IMR-90 (cell line): ENCODE measurements around the gene RABGGTA. TPM values are rescaled to one million over a fixed set of nuclear protein-coding genes. Genes with fewer than 3 reads are reported as not detected.

ENCODE experiments used
- ATAC-seq: fragments of 200-7000 bp; cut with Tn5 transposase; 2 replicates; pipeline ENCODE4 v1.9.1; 2020; ENCODE audit warnings: low read depth, mild to moderate bottlenecking, moderate library complexity
- BruUV-seq: library from RNA; stranded (reverse); fragments of 400-500 nt; replicated peaks from 2 replicates; lab custom pipeline; 2021; lab: Mats Ljungman, UMichigan
- CTCF ChIA-PET: fragments of 300-600 bp; formaldehyde crosslinking; extraction: SDS; loops from one replicate; lab custom pipeline; 2021; ENCODE audit warnings: antibody characterized with exemption; lab: Yijun Ruan, JAX
- POLR2A ChIA-PET: fragments of 300-600 bp; sonication (Branson Sonifier 250); formaldehyde crosslinking; loops from one replicate; lab custom pipeline; 2022; ENCODE audit warnings: antibody characterized with exemption; ENCODE audit not compliant: unreplicated experiment; lab: Charles Lee
- DNase-seq: peaks from one replicate; pipeline ENCODE4 v3.0.0; 2013
- H2AFZ ChIP-seq: replicated peaks from 2 replicates; pipeline ENCODE3; 2013; ENCODE audit warnings: low read length, mild to moderate bottlenecking; ENCODE audit not compliant: poor library complexity
- H2AK5ac ChIP-seq: 2 replicates; pipeline ENCODE4 v1.6.1; 2013; ENCODE audit warnings: low read depth, low read length, inconsistent platforms
- H2AK9ac ChIP-seq: replicated peaks from 2 replicates; pipeline ENCODE3; 2013; ENCODE audit warnings: mild to moderate bottlenecking, low read depth, low read length, moderate library complexity; ENCODE audit not compliant: poor library complexity
- H2BK120ac ChIP-seq: 2 replicates; pipeline ENCODE4 v1.6.1; 2013; ENCODE audit warnings: low read depth, low read length, inconsistent platforms
- H2BK15ac ChIP-seq: 3 replicates; pipeline ENCODE4 v1.6.1; 2013; ENCODE audit warnings: low read depth, low read length, inconsistent platforms
- H2BK20ac ChIP-seq: 2 replicates; pipeline ENCODE4 v1.6.1; 2013; ENCODE audit warnings: low read depth, mild to moderate bottlenecking, inconsistent platforms, low read length, moderate library complexity
- H2BK5ac ChIP-seq: 2 replicates; pipeline ENCODE4 v1.6.1; 2013; ENCODE audit warnings: mild to moderate bottlenecking, low read depth, low read length, inconsistent platforms; ENCODE audit not compliant: poor library complexity, severe bottlenecking
- H3K14ac ChIP-seq: replicated peaks from 2 replicates; pipeline ENCODE4 v1.6.1; 2013; ENCODE audit warnings: low read depth, low read length, inconsistent platforms
- H3K18ac ChIP-seq: 2 replicates; pipeline ENCODE4 v1.6.1; 2013; ENCODE audit warnings: low read depth, low read length, control low read depth
- H3K23ac ChIP-seq: 2 replicates; pipeline ENCODE4 v1.6.1; 2013; ENCODE audit warnings: low read depth, low read length, inconsistent platforms
- H3K27ac ChIP-seq: 2 replicates; pipeline ENCODE4 v1.5.1; 2013; ENCODE audit warnings: mild to moderate bottlenecking, control low read depth, low read length; ENCODE audit not compliant: insufficient read depth
- H3K27me3 ChIP-seq: 2 replicates; pipeline ENCODE4 v1.6.1; 2013; ENCODE audit warnings: low read length; ENCODE audit not compliant: control insufficient read depth, insufficient read depth
- H3K36me3 ChIP-seq: 2 replicates; pipeline ENCODE4 v1.6.1; 2013; ENCODE audit warnings: low read length, mixed read lengths; ENCODE audit not compliant: control insufficient read depth, insufficient read depth
- H3K4ac ChIP-seq: 2 replicates; pipeline ENCODE4 v1.6.1; 2013; ENCODE audit warnings: low read depth, low read length, inconsistent platforms
- H3K4me1 ChIP-seq: 2 replicates; pipeline ENCODE4 v1.6.1; 2013; ENCODE audit warnings: low read length, mixed read lengths; ENCODE audit not compliant: control insufficient read depth, insufficient read depth
- H3K4me2 ChIP-seq: 2 replicates; pipeline ENCODE4 v1.6.1; 2013; ENCODE audit warnings: low read depth, mild to moderate bottlenecking, control low read depth, low read length, moderate library complexity
- H3K4me3 ChIP-seq: 2 replicates; pipeline ENCODE4 v1.5.1; 2013; ENCODE audit warnings: low read depth, mild to moderate bottlenecking, control low read depth, low read length, moderate library complexity; ENCODE audit not compliant: insufficient read depth
- H3K56ac ChIP-seq: 2 replicates; pipeline ENCODE4 v1.6.1; 2013; ENCODE audit warnings: low read length, inconsistent platforms; ENCODE audit not compliant: insufficient read depth; ENCODE audit errors: extremely low read depth
- H3K79me1 ChIP-seq, 2 experiments: 2 replicates each; pipeline ENCODE4 v1.6.1; 2013; ENCODE audit warnings: low read length in 2 of 2, inconsistent platforms in 1 of 2, low read depth in 1 of 2
- H3K9ac ChIP-seq: 2 replicates; pipeline ENCODE4 v1.6.1; 2013; ENCODE audit warnings: low read depth, low read length, control low read depth
- H3K9me1 ChIP-seq: 2 replicates; pipeline ENCODE4 v1.6.1; 2013; ENCODE audit warnings: low read length, inconsistent platforms; ENCODE audit not compliant: insufficient read depth
- H3K9me3 ChIP-seq: 2 replicates; pipeline ENCODE4 v1.6.1; 2013; ENCODE audit warnings: low read length; ENCODE audit not compliant: control insufficient read depth, insufficient read depth
- H4K20me1 ChIP-seq: 2 replicates; pipeline ENCODE4 v1.6.1; 2013; ENCODE audit warnings: low read length, inconsistent platforms; ENCODE audit not compliant: insufficient read depth
- H4K5ac ChIP-seq: 2 replicates; pipeline ENCODE4 v1.6.1; 2013; ENCODE audit warnings: mild to moderate bottlenecking, low read depth, low read length, control low read depth
- H4K8ac ChIP-seq, 2 experiments: 2 replicates each; pipeline ENCODE4 v1.6.1; 2013; ENCODE audit warnings: low read depth in 2 of 2, low read length in 2 of 2, control low read depth in 1 of 2, inconsistent platforms in 1 of 2
- H4K91ac ChIP-seq: 2 replicates; pipeline ENCODE4 v1.6.1; 2013; ENCODE audit warnings: low read depth, low read length, inconsistent platforms; ENCODE audit not compliant: insufficient read depth
- BHLHE40 ChIP-seq: fragments of 150-350 bp; IDR thresholded peaks from 2 replicates; pipeline ENCODE4 v1.6.1; 2016; ENCODE audit warnings: mild to moderate bottlenecking, low read depth, low read length
- CEBPB ChIP-seq: IDR thresholded peaks from 2 replicates; pipeline ENCODE4 v1.6.1; 2012; ENCODE audit warnings: low read depth, low read length, improper control_type of control experiment
- CTCF ChIP-seq: conservative IDR thresholded peaks from 2 replicates; pipeline ENCODE4 v1.5.1; 2012; ENCODE audit warnings: mild to moderate bottlenecking, low read depth, low read length, improper control_type of control experiment
- FOS ChIP-seq: fragments of 150-350 bp; IDR thresholded peaks from 2 replicates; pipeline ENCODE4 v1.6.1; 2016; ENCODE audit warnings: low read depth, low read length
- MAFK ChIP-seq: IDR thresholded peaks from 2 replicates; pipeline ENCODE4 v1.6.1; 2012; ENCODE audit warnings: low read depth, low read length, improper control_type of control experiment
- MXI1 ChIP-seq: IDR thresholded peaks from 2 replicates; pipeline ENCODE4 v1.6.1; 2012; ENCODE audit warnings: low read depth, mild to moderate bottlenecking, low read length, moderate library complexity, borderline replicate concordance
- NFE2L2 ChIP-seq: fragments of 150-350 bp; IDR thresholded peaks from 2 replicates; pipeline ENCODE4 v1.6.1; 2016; ENCODE audit warnings: low read depth, mild to moderate bottlenecking, low read length
- POLR2A ChIP-seq: IDR thresholded peaks from 2 replicates; pipeline ENCODE4 v1.6.1; 2012; ENCODE audit warnings: mild to moderate bottlenecking, low read depth, low read length
- RAD21 ChIP-seq: IDR thresholded peaks from 2 replicates; pipeline ENCODE4 v1.6.1; 2012; ENCODE audit warnings: low read length, improper control_type of control experiment
- RCOR1 ChIP-seq: IDR thresholded peaks from 2 replicates; pipeline ENCODE4 v1.6.1; 2012; ENCODE audit warnings: mild to moderate bottlenecking, low read length, improper control_type of control experiment; ENCODE audit not compliant: insufficient replicate concordance
- RFX5 ChIP-seq: IDR thresholded peaks from 2 replicates; pipeline ENCODE4 v1.8.0; 2012; ENCODE audit warnings: low read depth, mild to moderate bottlenecking, low read length, moderate library complexity
- SMC3 ChIP-seq: fragments of 150-350 bp; IDR thresholded peaks from 2 replicates; pipeline ENCODE4 v1.6.1; 2016; ENCODE audit warnings: low read depth, mild to moderate bottlenecking, antibody characterized with exemption, low read length, moderate library complexity
- WGBS, 2 experiments: methylation state at CpG; one replicate each; pipeline versions ENCODE4 v1.1.5 to v1.1.7; 2013; ENCODE audit warnings: missing lambda C conversion rate in 2 of 2; ENCODE audit not compliant: insufficient read length in 1 of 2; ENCODE audit errors: extremely low coverage in 2 of 2; 5-methylcytosine and 5-hydroxymethylcytosine counted together
- dilution Hi-C: fragments of 300-500 bp; cut with HindIII; formaldehyde crosslinking; loops from one replicate; pipeline ENCODE4 v1.14.3; 2018; ENCODE audit warnings: low sequenced_read_pairs; ENCODE audit not compliant: unreplicated experiment
- in situ Hi-C: fragments of 300-500 bp; cut with MboI; formaldehyde crosslinking; loops from 3 replicates; pipeline ENCODE4 v1.14.3; 2019; ENCODE audit warnings: low sequenced_read_pairs, inconsistent platforms, mixed read lengths
- intact Hi-C: fragments of 100-400 bp; cut with micrococcal nuclease; formaldehyde crosslinking; loops from 2 replicates; pipeline ENCODE4 v1.10.0; 2022
- polyA plus RNA-seq, 3 experiments: library from polyadenylated mRNA; depleted of rRNA; stranded (reverse); fragments of >200 nt; gene quantifications; 2 replicates each; pipeline ENCODE4 v1.2.3, GENCODE V29; 2012; ENCODE audit warnings: low replicate concordance in 1 of 3
- total RNA-seq: library from RNA; depleted of rRNA; stranded (reverse); fragments of >200 nt; gene quantifications from 2 replicates; pipeline ENCODE4 v1.2.3, GENCODE V29; 2012
- TF ChIP-seq, protein P1 (sequence below): fragments of 150-350 bp; IDR thresholded peaks from 2 replicates; pipeline ENCODE4 v1.6.1; 2017; ENCODE audit warnings: mild to moderate bottlenecking, antibody characterized with exemption, low read length, low read depth
- TF ChIP-seq, protein P2 (sequence below): fragments of 150-350 bp; IDR thresholded peaks from 2 replicates; pipeline ENCODE4 v1.6.1; 2016; ENCODE audit warnings: low read depth, mild to moderate bottlenecking, low read length, moderate library complexity, borderline replicate concordance

The RABGGTA gene
- total and polyA plus RNA-seq, 2 of the 4 experiments (the other 2 are of a cell fraction): 25.6 to 55.6 TPM

DNA sequence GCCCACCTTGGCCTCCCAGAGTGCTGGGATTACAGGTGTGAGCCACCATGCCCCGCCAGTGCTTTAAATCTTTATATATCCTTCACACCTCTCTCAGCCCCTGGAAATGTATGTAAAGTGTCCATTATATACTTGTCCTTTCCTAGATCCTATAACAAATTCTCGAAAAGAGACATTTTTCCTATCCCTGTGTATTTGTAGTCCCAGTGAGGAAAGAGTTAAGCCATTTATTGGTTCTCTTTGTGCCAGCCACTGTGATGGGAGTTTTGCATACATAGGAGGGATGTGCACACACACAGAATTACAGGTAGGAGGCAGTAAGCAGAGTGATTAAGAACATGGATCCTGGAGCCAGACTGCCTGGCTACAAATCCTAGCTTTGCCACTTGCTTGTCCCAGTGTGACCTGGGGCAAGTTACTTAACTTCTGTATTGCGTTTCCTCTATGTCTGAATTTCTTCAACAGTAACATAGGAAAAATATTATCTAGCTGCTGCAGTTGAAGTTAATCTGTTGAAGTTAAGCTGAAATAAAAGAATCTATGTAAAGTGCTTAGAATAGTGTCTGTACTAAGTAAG lies 2.1 kb upstream of the RABGGTA start:
- peaks cover 12 to 30% of the 10 kb centered on the region in 2 experiments for H3K79me1 ChIP-seq
- H3K27me3 ChIP-seq: no peaks in the 10 kb centered on the region
- no peaks in the 10 kb centered on the region for H4K20me1 ChIP-seq
- H3K36me3 ChIP-seq: peaks cover 8% of the 10 kb centered on the region; the same call in 1 of the 2 replicates
- no peak overlapping the region for H3K14ac ChIP-seq
- POLR2A ChIA-PET: no interaction called here
- no peak overlapping the region for H2BK120ac ChIP-seq
- no TSS peak for BruUV-seq
- dilution Hi-C loops (no loop called here), intact Hi-C loops (no loop called here), in situ Hi-C loops (no loop called here)
- no peak overlapping the region for H3K56ac ChIP-seq
- no peak overlapping the region for H2BK15ac ChIP-seq
- no peak for ATAC-seq
- WGBS, 2 experiments: no CpG with 5 or more reads among the region's 3 CpGs
- no peak overlapping the region for H4K91ac ChIP-seq
- H2AFZ ChIP-seq: no peak overlapping the region
- no peak overlapping the region for H2AK9ac ChIP-seq
- TF ChIP-seq CEBPB (no peak), RCOR1 (no peak), MAFK (no peak), CTCF (no peak), RFX5 (no peak), SMC3 (no peak), NFE2L2 (no peak), BHLHE40 (no peak), FOS (no peak), MXI1 (no peak), RAD21 (no peak), POLR2A (no peak)
- TF ChIP-seq, protein P1, sequence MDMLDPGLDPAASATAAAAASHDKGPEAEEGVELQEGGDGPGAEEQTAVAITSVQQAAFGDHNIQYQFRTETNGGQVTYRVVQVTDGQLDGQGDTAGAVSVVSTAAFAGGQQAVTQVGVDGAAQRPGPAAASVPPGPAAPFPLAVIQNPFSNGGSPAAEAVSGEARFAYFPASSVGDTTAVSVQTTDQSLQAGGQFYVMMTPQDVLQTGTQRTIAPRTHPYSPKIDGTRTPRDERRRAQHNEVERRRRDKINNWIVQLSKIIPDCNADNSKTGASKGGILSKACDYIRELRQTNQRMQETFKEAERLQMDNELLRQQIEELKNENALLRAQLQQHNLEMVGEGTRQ: no peak
- TF ChIP-seq, protein P2, sequence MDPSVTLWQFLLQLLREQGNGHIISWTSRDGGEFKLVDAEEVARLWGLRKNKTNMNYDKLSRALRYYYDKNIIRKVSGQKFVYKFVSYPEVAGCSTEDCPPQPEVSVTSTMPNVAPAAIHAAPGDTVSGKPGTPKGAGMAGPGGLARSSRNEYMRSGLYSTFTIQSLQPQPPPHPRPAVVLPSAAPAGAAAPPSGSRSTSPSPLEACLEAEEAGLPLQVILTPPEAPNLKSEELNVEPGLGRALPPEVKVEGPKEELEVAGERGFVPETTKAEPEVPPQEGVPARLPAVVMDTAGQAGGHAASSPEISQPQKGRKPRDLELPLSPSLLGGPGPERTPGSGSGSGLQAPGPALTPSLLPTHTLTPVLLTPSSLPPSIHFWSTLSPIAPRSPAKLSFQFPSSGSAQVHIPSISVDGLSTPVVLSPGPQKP: no peak
- H3K23ac ChIP-seq: no peak overlapping the region
- H4K5ac ChIP-seq: no peak overlapping the region
- H3K18ac ChIP-seq: no peak overlapping the region
- CTCF ChIA-PET: no interaction called here
- no peak for DNase-seq
- no peak overlapping the region for H3K27ac ChIP-seq
- no peak overlapping the region for H3K4me3 ChIP-seq
- peaks cover 5% of the 10 kb centered on the region; the same call in 1 of the 2 replicates for H3K4me1 ChIP-seq
- no peak overlapping the region for H3K4me2 ChIP-seq
- H3K4ac ChIP-seq: no peak overlapping the region
- H3K9me1 ChIP-seq: peaks cover 5% of the 10 kb centered on the region; the same call in 1 of the 2 replicates
- no peak overlapping the region for H4K8ac ChIP-seq
- no peak overlapping the region for H3K9ac ChIP-seq
- H3K9me3 ChIP-seq: no peaks in the 10 kb centered on the region
- no peak overlapping the region for H2BK20ac ChIP-seq
- no peak overlapping the region for H2BK5ac ChIP-seq
- H2AK5ac ChIP-seq: no peak overlapping the region
